K562 (cell line): ENCODE measurements around the gene MACF1. TPM values are rescaled to one million over a fixed set of nuclear protein-coding genes. Genes with fewer than 3 reads are reported as not detected.

Experiments used
- ARID3A ChIP-seq: IDR thresholded peaks from 2 replicates; pipeline ENCODE4 v1.6.1; 2012; ENCODE audit warnings: low read depth, low read length, improper control_type of control experiment, borderline replicate concordance
- CBX2 ChIP-seq: fragments of 200-600 bp; sonication (generic); IDR thresholded peaks from one replicate; pipeline ENCODE4 v1.6.1; 2012; ENCODE audit warnings: mild to moderate bottlenecking, low read length, inconsistent platforms; ENCODE audit not compliant: insufficient read depth, poor library complexity, severe bottlenecking
- MLLT1 ChIP-seq, 2 experiments: fragments of 450-650 bp; IDR thresholded peaks; 2 replicates each; pipeline ENCODE4 v1.6.1; 2016
- RBFOX2 ChIP-seq: fragments of 200-400 bp; formaldehyde crosslinking; IDR thresholded peaks from 2 replicates; pipeline ENCODE4 v1.6.1; 2017; ENCODE audit warnings: low read depth, mild to moderate bottlenecking, low read length, moderate library complexity
- TOE1 ChIP-seq, 2 experiments: fragments of 450-650 bp in 1 of 2; sonication (generic) in 1 of 2; formaldehyde crosslinking in 1 of 2; IDR thresholded peaks; 2 replicates each; pipeline versions ENCODE4 v1.7.1 to v1.8.0; 2016 to 2022; ENCODE audit warnings: borderline replicate concordance in 2 of 2, mild to moderate bottlenecking in 2 of 2, antibody characterized with exemption in 1 of 2, inconsistent platforms in 1 of 2, low read depth in 1 of 2, missing genetic modification reagents in 1 of 2, moderate library complexity in 1 of 2
- polyA plus RNA-seq, 8 experiments: library from polyadenylated mRNA; depleted of rRNA in 4 of 8; stranded (reverse) in 5 of 8; unstranded in 3 of 8; fragments of >200 nt; fragmentation: Nextera tagmentation in 2 of 8; fragmentation: Illumina TruSeq in 1 of 8; extraction: Ambion mirVana in 2 of 8; extraction: Trizol in 1 of 8; gene quantifications; 2 replicates each; pipeline versions ENCODE4 v1.2.1 to v1.2.3, GENCODE V29; 2011 to 2014; ENCODE audit warnings: inconsistent platforms in 1 of 8, missing spikeins in 1 of 8
- total RNA-seq, 7 experiments: library from RNA; depleted of rRNA in 6 of 7; stranded (reverse); fragments of >200 nt in 6 of 7; fragmentation: Illumina TruSeq in 2 of 7; extraction: Trizol in 2 of 7; gene quantifications; 2 replicates each; pipeline versions ENCODE4 v1.2.1 to v1.2.3, GENCODE V29; 2011 to 2021; ENCODE audit warnings: low replicate concordance in 1 of 7
- TF ChIP-seq, protein P1 (sequence below): fragments of 250-450 bp; sonication (Bioruptor Pico); IDR thresholded peaks from 2 replicates; pipeline ENCODE4 v1.4.0; 2020

The MACF1 gene
- total and polyA plus RNA-seq, 9 of the 15 experiments (the other 6 are each of a cell fraction or from before 2014, with no cell fraction given), result 13.2 to 232 (median 112) TPM

DNA sequence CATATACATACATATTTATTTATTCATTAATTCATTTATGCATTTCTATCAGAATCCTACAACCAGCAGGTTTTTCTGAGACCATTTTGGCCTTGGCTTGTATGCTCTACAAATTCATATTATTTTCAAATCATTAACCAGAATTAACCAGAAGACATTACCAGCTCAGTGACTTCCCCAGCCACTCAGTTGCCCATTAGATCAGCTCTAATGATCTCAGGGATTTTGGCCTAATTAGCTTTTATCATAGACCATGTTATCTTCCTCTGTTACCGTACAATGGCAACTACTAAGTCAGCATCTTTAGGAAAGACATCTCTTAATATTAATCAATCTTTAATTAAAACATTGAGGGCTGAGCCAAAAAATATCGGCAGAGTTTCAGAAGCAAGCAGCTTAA lies 196.6 kb downstream of the MACF1 start (continued):
- no peak for TF ChIP-seq RBFOX2
- no peak for TF ChIP-seq ARID3A
- TF ChIP-seq TOE1 (IDR thresholded peaks at IDR 0.05; ENCODE audit: borderline replicate concordance), result no peak
- TF ChIP-seq TOE1 (CRISPR knock-in tag; IDR thresholded peaks at IDR 0.05; ENCODE audit: borderline replicate concordance, low read depth), result no peak
- no peak for TF ChIP-seq MLLT1 (IDR thresholded peaks at IDR 0.05)
- TF ChIP-seq CBX2, result no peak
- TF ChIP-seq, protein P1, sequence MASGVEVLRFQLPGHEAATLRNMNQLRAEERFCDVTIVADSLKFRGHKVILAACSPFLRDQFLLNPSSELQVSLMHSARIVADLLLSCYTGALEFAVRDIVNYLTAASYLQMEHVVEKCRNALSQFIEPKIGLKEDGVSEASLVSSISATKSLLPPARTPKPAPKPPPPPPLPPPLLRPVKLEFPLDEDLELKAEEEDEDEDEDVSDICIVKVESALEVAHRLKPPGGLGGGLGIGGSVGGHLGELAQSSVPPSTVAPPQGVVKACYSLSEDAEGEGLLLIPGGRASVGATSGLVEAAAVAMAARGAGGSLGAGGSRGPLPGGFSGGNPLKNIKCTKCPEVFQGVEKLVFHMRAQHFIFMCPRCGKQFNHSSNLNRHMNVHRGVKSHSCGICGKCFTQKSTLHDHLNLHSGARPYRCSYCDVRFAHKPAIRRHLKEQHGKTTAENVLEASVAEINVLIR (CRISPR knock-in tag), result no peak
